ENCODE data around the gene IFI35. TPM values are rescaled to one million over a fixed set of nuclear protein-coding genes. Genes with fewer than 3 reads are reported as not detected.
"Not testable (repeated sequence)": the region's sequence is repeated elsewhere in the genome, so short reads cannot be mapped to it uniquely, and the experiment has no call there.

The IFI35 gene
- total RNA-seq = 31.6 and 33.4 TPM in 2 replicates

- no peak for DNase-seq (ENCODE audit: extremely low read depth, low read depth, low spot score)
Observed at GRCh38 chr17:43006639-43007551, at the start of gene IFI35. Gene IFI35 (plus strand): TSS chr17:43006784. CDS start chr17:43006948, 164 bp downstream.

- peak; percentile 82 for DNase-seq (ENCODE audit: extremely low read depth, low read depth, low spot score)
Observed at GRCh38 chr17:42964161-42964932, 42.2 kb upstream of the IFI35 start, which contains the start of gene AARSD1. Gene AARSD1 (minus strand): TSS chr17:42964454. CDS start chr17:42964440, 14 bp downstream.

GRCh38 chr17:42967925-42968324 is 38.7 kb upstream of the IFI35 start:
- no peak for DNase-seq (ENCODE audit: extremely low read depth, low read depth, low spot score)

DNA sequence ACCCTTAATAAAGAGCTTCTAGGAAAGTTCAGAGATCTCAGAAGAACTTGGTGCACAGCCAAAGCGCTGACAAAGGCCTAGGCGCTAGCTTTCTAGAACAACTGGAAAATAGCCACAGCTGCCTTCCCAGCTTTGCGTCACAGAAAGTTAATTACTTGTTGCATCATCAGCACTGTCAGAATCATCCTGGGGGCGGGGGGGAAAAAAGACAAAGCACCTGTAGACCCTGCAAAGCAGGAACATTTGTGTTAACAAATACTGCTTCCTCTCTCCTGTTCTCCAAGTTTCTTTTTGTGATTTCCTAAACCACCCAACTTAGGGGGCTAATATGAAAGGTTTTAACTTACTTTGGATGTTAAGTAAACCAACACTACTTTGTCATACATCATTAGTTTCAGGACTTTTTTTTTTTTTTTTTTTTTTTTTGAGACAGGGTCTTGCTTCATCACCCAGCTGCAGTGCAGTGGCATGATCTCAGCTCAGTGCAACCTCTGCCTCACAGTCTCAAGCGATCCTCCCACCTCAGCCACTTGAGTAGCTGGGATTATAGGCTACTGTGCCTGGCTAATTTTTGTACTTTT is 37.5 kb upstream of the IFI35 start:
- no peak for DNase-seq (ENCODE audit: extremely low read depth, low read depth, low spot score)

- DNase-seq (ENCODE audit: extremely low read depth, low read depth, low spot score) = no peak
Observed at GRCh38 chr17:42971589-42971988, 35.0 kb upstream of the IFI35 start.

DNA sequence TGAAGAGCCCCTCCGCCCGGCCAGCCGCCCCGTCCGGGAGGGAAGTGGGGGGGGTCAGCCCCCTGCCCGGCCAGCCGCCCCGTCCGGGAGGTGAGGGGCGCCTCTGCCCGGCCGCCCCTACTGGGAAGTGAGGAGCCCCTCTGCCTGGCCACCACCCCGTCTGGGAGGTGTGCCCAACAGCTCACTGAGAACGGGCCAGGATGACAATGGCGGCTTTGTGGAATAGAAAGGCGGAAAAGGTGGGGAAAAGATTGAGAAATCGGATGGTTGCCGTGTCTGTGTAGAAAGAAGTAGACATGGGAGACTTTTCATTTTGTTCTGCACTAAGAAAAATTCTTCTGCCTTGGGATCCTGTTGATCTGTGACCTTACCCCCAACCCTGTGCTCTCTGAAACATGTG is 33.3 kb upstream of the IFI35 start:
- DNase-seq (ENCODE audit: extremely low read depth, low read depth, low spot score) = not testable (repeated sequence)

DNA sequence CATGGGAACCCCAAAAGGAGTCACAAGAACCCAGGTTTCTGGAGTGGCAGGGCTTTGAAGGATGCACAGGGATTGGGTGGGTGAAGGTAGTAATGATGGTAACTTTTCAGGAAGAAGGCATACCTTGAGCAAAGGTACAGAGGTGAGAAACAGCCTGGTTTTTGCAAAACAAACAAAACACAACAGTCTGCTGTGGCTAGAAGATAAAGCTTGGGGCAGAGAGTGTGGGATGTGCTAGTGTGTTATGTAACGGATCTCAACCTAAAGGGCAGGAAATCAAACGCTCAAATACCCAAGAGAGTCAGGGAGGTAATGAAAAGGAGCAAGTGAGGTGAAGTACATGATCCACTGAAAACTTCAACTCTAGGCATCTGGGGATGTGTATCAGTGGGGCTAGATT is 31.3 kb upstream of the IFI35 start:
- no peak for DNase-seq (ENCODE audit: extremely low read depth, low read depth, low spot score)

- not testable (repeated sequence) for DNase-seq (ENCODE audit: extremely low read depth, low read depth, low spot score)
Observed at GRCh38 chr17:42975701-42976100, 30.9 kb upstream of the IFI35 start.

DNA sequence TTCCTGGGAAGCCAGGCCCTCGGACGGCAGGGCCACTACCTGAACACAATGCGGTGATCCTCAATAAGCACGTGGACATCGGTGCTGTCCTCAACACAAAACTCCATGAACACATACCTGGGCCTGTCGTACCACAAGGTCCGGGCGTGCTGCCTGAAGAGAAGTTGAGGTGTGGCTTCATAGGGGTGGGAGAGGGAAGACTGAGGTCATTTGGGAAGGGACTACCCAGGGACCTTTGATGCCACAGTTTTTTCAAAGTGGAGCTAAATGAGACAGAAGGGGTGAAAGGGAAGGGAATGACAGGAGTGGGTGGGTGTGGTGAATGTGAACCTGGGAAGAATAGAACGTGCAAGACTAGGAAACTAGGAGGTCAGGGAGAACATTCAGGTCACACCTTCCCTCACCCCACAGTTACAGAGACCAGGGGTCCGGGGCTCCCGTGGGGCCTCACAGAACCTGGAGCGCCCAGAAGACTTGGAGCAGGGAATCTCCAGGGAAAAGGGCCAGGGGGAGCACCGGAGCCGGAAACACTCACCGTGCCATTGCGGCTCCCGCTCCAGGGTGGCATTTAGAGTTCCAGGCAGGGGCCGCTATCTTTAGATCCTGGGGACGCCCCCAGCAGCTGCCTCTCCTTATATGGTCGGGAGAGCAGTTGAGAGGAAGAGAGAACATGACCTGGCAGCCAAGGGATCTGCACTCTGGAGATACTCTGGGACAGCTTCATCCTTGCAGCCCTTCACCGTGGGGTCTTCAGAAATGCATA is 26.9 kb upstream of the IFI35 start, which contains the start of gene PTGES3L:
TSS of gene PTGES3L (minus strand) at position 570 of the 763 bp plus-strand sequence. CDS start at position 543, 27 bp downstream.
- no peak for DNase-seq (ENCODE audit: extremely low read depth, low read depth, low spot score)

DNA sequence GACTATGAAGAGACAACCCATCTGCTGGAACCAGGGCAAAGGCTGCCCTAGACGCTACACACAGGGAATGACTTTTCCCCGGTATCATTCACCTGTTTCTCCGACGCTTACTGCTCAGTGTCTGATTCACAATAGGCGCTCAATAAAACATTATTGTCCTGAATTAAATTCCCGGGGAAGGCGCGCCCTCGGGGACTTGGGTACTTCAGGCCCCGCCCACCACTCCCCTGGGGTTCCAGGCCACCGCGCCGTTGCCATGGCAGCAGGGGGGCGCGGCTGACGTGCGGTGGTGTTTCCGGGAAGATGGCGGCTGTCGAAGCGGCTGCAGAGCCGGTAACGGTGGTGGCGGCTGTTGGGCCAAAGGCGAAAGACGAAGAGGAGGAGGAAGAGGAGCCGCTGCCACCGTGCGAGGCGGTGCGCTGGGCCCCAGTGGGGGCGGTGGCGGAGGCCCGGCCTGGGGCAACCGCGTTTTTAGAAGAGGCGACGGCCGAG is 26.3 kb upstream of the IFI35 start, which contains the start of gene RUNDC1:
TSS of gene RUNDC1 (plus strand) at position 292 of the 492 bp plus-strand sequence. CDS start at position 304, 12 bp downstream.
- no peak for DNase-seq (ENCODE audit: extremely low read depth, low read depth, low spot score)

GRCh38 chr17:42980766-42981397 is 25.7 kb upstream of the IFI35 start:
- DNase-seq (ENCODE audit: extremely low read depth, low read depth, low spot score) = no peak

GRCh38 chr17:42982266-42982665 is 24.3 kb upstream of the IFI35 start:
- DNase-seq (ENCODE audit: extremely low read depth, low read depth, low spot score) = no peak

- no peak for DNase-seq (ENCODE audit: extremely low read depth, low read depth, low spot score)
Observed at GRCh38 chr17:42985225-42985624, 21.4 kb upstream of the IFI35 start.

- DNase-seq (ENCODE audit: extremely low read depth, low read depth, low spot score) = no peak
Observed at GRCh38 chr17:42989141-42989540, 17.4 kb upstream of the IFI35 start.

GRCh38 chr17:42989726-42990652 is 16.6 kb upstream of the IFI35 start:
- DNase-seq (ENCODE audit: extremely low read depth, low read depth, low spot score) = no peak

GRCh38 chr17:42991471-42991870 is 15.1 kb upstream of the IFI35 start:
- DNase-seq (ENCODE audit: extremely low read depth, low read depth, low spot score) = no peak

DNA sequence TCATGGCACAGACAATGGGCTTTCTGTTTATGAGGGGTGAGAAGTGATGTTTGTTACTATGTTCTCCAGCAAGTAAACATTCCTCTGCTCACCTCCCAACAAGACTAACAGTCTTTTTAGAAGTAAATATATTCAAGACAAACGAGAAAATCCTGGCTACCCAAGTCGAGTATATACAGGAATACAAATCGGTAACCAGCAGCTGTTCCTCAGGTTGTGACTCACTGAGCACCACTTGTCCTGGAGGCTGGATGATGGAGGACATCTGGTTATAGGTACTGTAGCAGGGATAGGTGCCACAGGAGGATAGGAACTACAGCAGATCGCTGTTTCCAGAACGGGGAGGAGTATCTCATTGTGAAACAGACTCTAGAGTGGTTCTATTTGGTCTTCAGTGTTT is 13.7 kb upstream of the IFI35 start:
- no peak for DNase-seq (ENCODE audit: extremely low read depth, low read depth, low spot score)

GRCh38 chr17:42993913-42994312 is 12.7 kb upstream of the IFI35 start:
- not testable (repeated sequence) for DNase-seq (ENCODE audit: extremely low read depth, low read depth, low spot score)
